Measurements from ENCODE around the gene MFSD11. TPM values are rescaled to one million over a fixed set of nuclear protein-coding genes. Genes with fewer than 3 reads are reported as not detected.
"Not testable (repeated sequence)": the region's sequence is repeated elsewhere in the genome, so short reads cannot be mapped to it uniquely, and the experiment has no call there.

The MFSD11 gene
- total and polyA plus RNA-seq, 3 experiments from 2014 or later: 22.3 to 28.4 (median 22.9) TPM

GRCh38 chr17:76736349-76737081, 1.4 kb upstream of the MFSD11 start:
- peak overlapping the region; percentile 85 to 98 (median 97) for H3K4me3 Mint-ChIP-seq
- Histone ChIP-seq H3K36me3 (ENCODE audit: insufficient read depth, low read length) (peaks cover 37% of the 10 kb centered on the region), H3K27me3 (ENCODE audit: insufficient read depth, low read length, poor library complexity, severe bottlenecking) (no peaks in the 10 kb centered on the region), H3K4me1 (ENCODE audit: insufficient read depth, low read length) (peaks cover 67% of the 10 kb centered on the region), H3K27ac (ENCODE audit: low read depth, low read length) (peak overlapping the region; percentile 95), H3K4me3 (ENCODE audit: low read length) (peak overlapping the region; percentile 94), H3K9me3 (ENCODE audit: low read length) (no peaks in the 10 kb centered on the region)
- H3K36me3 Mint-ChIP-seq: peaks cover 24 to 73% (median 27%) of the 10 kb centered on the region in 3 donors
- POLR2A ChIA-PET: interaction anchor here (0.6 to 5.5 kb wide), 12 partner anchors 9 to 1771 kb away, joined by 3 to 112 read pairs (median 6); partner anchors contain the start of genes JMJD6 and METTL23
- H3K4me1 Mint-ChIP-seq: peaks cover 59 to 77% (median 73%) of the 10 kb centered on the region in 3 donors
- peak; percentile 51 to 78 (median 61) for DNase-seq
- H3K9me3 Mint-ChIP-seq: no peaks in the 10 kb centered on the region
- H3K27me3 Mint-ChIP-seq: no peaks in the 10 kb centered on the region
- CTCF ChIA-PET: interaction anchor here (0.9 to 2.8 kb wide), 4 partner anchors 10 to 101 kb away, joined by 3 to 18 read pairs (median 4); partner anchors contain the start of genes JMJD6 and METTL23
- H3K27ac Mint-ChIP-seq: peak overlapping the region; percentile 99 to 100 (median 99)

GRCh38 chr17:76737082-76737675, 740 bp upstream of the MFSD11 start, which contains the start of gene SRSF2:
Gene SRSF2 (minus strand): TSS chr17:76737331. CDS start chr17:76737160, 171 bp downstream.
- Histone ChIP-seq H3K36me3 (ENCODE audit: insufficient read depth, low read length) (peaks cover 38% of the 10 kb centered on the region), H3K27ac (ENCODE audit: low read depth, low read length) (peak within 1 kb of the TSS; percentile 95), H3K4me3 (ENCODE audit: low read length) (peak within 1 kb of the TSS; percentile 94), H3K9me3 (ENCODE audit: low read length) (no peaks in the 10 kb centered on the region), H3K4me1 (ENCODE audit: insufficient read depth, low read length) (peaks cover 61% of the 10 kb centered on the region), H3K27me3 (ENCODE audit: insufficient read depth, low read length, poor library complexity, severe bottlenecking) (no peaks in the 10 kb centered on the region)
- Mint-ChIP-seq H3K27me3 (no peaks in the 10 kb centered on the region), H3K27ac (peak within 1 kb of the TSS; percentile 99 to 100 (median 99)), H3K36me3 (peaks cover 24 to 73% (median 31%) of the 10 kb centered on the region in 3 donors), H3K4me1 (peaks cover 56 to 75% (median 72%) of the 10 kb centered on the region in 3 donors), H3K9me3 (no peaks in the 10 kb centered on the region), H3K4me3 (peak within 1 kb of the TSS; percentile 85 to 98 (median 97))
- DNase-seq: peak; percentile 98 to 100 (median 99)
- CTCF ChIA-PET: interaction anchor here (0.8 to 2.8 kb wide), 5 partner anchors 10 to 214 kb away, joined by 3 to 18 read pairs (median 3); partner anchors contain the start of genes JMJD6 and METTL23
- POLR2A ChIA-PET: interaction anchor here (0.6 to 5.5 kb wide), 13 partner anchors 10 to 1771 kb away, joined by 3 to 112 read pairs (median 8); partner anchors contain the start of genes JMJD6 and METTL23

GRCh38 chr17:76738468-76738850, 540 bp downstream of the MFSD11 start:
- Histone ChIP-seq H3K27ac (ENCODE audit: low read depth, low read length) (peak overlapping the region; percentile 95), H3K4me1 (ENCODE audit: insufficient read depth, low read length) (peaks cover 48% of the 10 kb centered on the region), H3K4me3 (ENCODE audit: low read length) (peak overlapping the region; percentile 72), H3K36me3 (ENCODE audit: insufficient read depth, low read length) (peaks cover 34% of the 10 kb centered on the region), H3K27me3 (ENCODE audit: insufficient read depth, low read length, poor library complexity, severe bottlenecking) (no peaks in the 10 kb centered on the region), H3K9me3 (ENCODE audit: low read length) (no peaks in the 10 kb centered on the region)
- peak overlapping the region; percentile 85 to 97 (median 95) for H3K4me3 Mint-ChIP-seq
- POLR2A ChIA-PET: interaction anchor here (0.5 to 5.5 kb wide), 6 partner anchors 11 to 758 kb away, joined by 3 to 112 read pairs (median 18); partner anchors contain the start of genes JMJD6 and METTL23
- CTCF ChIA-PET: interaction anchor here (0.8 to 1.6 kb wide), 4 partner anchors 10 to 130 kb away, joined by 3 to 5 read pairs (median 4); partner anchors contain the start of genes METTL23 and MGAT5B
- no peaks in the 10 kb centered on the region for H3K9me3 Mint-ChIP-seq
- H3K27me3 Mint-ChIP-seq: no peaks in the 10 kb centered on the region
- H3K36me3 Mint-ChIP-seq: peaks cover 19 to 69% (median 31%) of the 10 kb centered on the region in 3 donors
- no peak for DNase-seq
- H3K4me1 Mint-ChIP-seq: peaks cover 46 to 64% (median 60%) of the 10 kb centered on the region in 3 donors
- H3K27ac Mint-ChIP-seq: peak overlapping the region; percentile 99 to 100 (median 99)

GRCh38 chr17:76739568-76740115, 1.7 kb downstream of the MFSD11 start:
- Mint-ChIP-seq H3K27ac (peak overlapping the region in 3 of 8 donors; percentile 55 to 100 (median 72)), H3K36me3 (peaks cover 12 to 68% (median 25%) of the 10 kb centered on the region in 3 donors), H3K4me1 (peaks cover 34 to 52% (median 49%) of the 10 kb centered on the region in 3 donors), H3K4me3 (peak overlapping the region in 4 of 7 donors; percentile 7 to 68 (median 15))
- H3K9me3 Mint-ChIP-seq; H3K27me3 Mint-ChIP-seq; H3K9me3 ChIP-seq (ENCODE audit: low read length); H3K27me3 ChIP-seq (ENCODE audit: insufficient read depth, low read length, poor library complexity, severe bottlenecking); H3K27ac ChIP-seq (ENCODE audit: low read depth, low read length); H3K4me3 ChIP-seq (ENCODE audit: low read length); DNase-seq: not testable (repeated sequence)
- ChIA-PET CTCF (interaction anchor here (0.8 to 1.7 kb wide), 4 partner anchors 12 to 128 kb away, joined by 3 to 5 read pairs (median 4); partner anchors contain the start of gene MGAT5B), POLR2A (interaction anchor here (0.7 to 1.0 kb wide), 2 partner anchors 13 to 260 kb away, joined by 3 to 4 read pairs; no protein-coding TSS in a partner anchor)
- Histone ChIP-seq H3K36me3 (ENCODE audit: insufficient read depth, low read length) (peaks cover 27% of the 10 kb centered on the region), H3K4me1 (ENCODE audit: insufficient read depth, low read length) (peaks cover 36% of the 10 kb centered on the region)

- Mint-ChIP-seq H3K27ac (peak overlapping the region in 2 of 8 donors; percentile 42 to 100), H3K4me1 (peaks cover 26 to 50% (median 48%) of the 10 kb centered on the region in 3 donors), H3K27me3 (no peaks in the 10 kb centered on the region), H3K36me3 (peaks cover 6 to 68% (median 23%) of the 10 kb centered on the region in 3 donors), H3K4me3 (peak overlapping the region in 1 of 7 donors; percentile 45), H3K9me3 (no peaks in the 10 kb centered on the region)
- no peak overlapping the region for H3K27ac ChIP-seq (ENCODE audit: low read depth, low read length)
- ChIA-PET POLR2A (interaction anchor here (1.0 kb wide), 1 partner anchor 12 kb away, joined by 3 read pairs; no protein-coding TSS in a partner anchor), CTCF (interaction anchor here (1.4 to 1.7 kb wide), 2 partner anchors 13 to 32 kb away, joined by 3 to 5 read pairs; no protein-coding TSS in a partner anchor)
- H3K36me3 ChIP-seq (ENCODE audit: insufficient read depth, low read length): peaks cover 28% of the 10 kb centered on the region
- H3K27me3 ChIP-seq (ENCODE audit: insufficient read depth, low read length, poor library complexity, severe bottlenecking): no peaks in the 10 kb centered on the region
- H3K9me3 ChIP-seq (ENCODE audit: low read length): no peaks in the 10 kb centered on the region
- H3K4me1 ChIP-seq (ENCODE audit: insufficient read depth, low read length): peaks cover 27% of the 10 kb centered on the region
- H3K4me3 ChIP-seq (ENCODE audit: low read length): no peak overlapping the region
- no peak for DNase-seq
Observed at GRCh38 chr17:76740329-76741118, 2.6 kb downstream of the MFSD11 start.

GRCh38 chr17:76742958-76743357, 5.0 kb downstream of the MFSD11 start:
- no peak overlapping the region for H3K27ac ChIP-seq (ENCODE audit: low read depth, low read length)
- DNase-seq: no peak
- peaks cover 20 to 55% (median 43%) of the 10 kb centered on the region in 3 donors for H3K4me1 Mint-ChIP-seq
- no peak overlapping the region for H3K4me3 ChIP-seq (ENCODE audit: low read length)
- no peaks in the 10 kb centered on the region for H3K27me3 ChIP-seq (ENCODE audit: insufficient read depth, low read length, poor library complexity, severe bottlenecking)
- H3K9me3 ChIP-seq (ENCODE audit: low read length): no peaks in the 10 kb centered on the region
- H3K4me3 Mint-ChIP-seq: no peak overlapping the region
- H3K36me3 ChIP-seq (ENCODE audit: insufficient read depth, low read length): peaks cover 26% of the 10 kb centered on the region
- H3K27ac Mint-ChIP-seq: no peak overlapping the region
- ChIA-PET CTCF (interaction anchor here (0.8 to 1.0 kb wide), 2 partner anchors 10 to 16 kb away, joined by 3 read pairs; no protein-coding TSS in a partner anchor), POLR2A (interaction anchor here (0.5 to 0.6 kb wide), 2 partner anchors 25 to 39 kb away, joined by 3 to 4 read pairs; no protein-coding TSS in a partner anchor)
- peaks cover 0 to 68% (median 21%) of the 10 kb centered on the region in 3 donors for H3K36me3 Mint-ChIP-seq
- no peaks in the 10 kb centered on the region for H3K9me3 Mint-ChIP-seq
- peaks cover 22% of the 10 kb centered on the region for H3K4me1 ChIP-seq (ENCODE audit: insufficient read depth, low read length)
- no peaks in the 10 kb centered on the region for H3K27me3 Mint-ChIP-seq

GRCh38 chr17:76744747-76745146, 6.8 kb downstream of the MFSD11 start:
- Histone ChIP-seq H3K4me1 (ENCODE audit: insufficient read depth, low read length) (peaks cover 6% of the 10 kb centered on the region), H3K4me3 (ENCODE audit: low read length) (no peak overlapping the region), H3K9me3 (ENCODE audit: low read length) (no peaks in the 10 kb centered on the region), H3K36me3 (ENCODE audit: insufficient read depth, low read length) (peaks cover 26% of the 10 kb centered on the region), H3K27me3 (ENCODE audit: insufficient read depth, low read length, poor library complexity, severe bottlenecking) (no peaks in the 10 kb centered on the region), H3K27ac (ENCODE audit: low read depth, low read length) (no peak overlapping the region)
- Mint-ChIP-seq H3K27me3 (no peaks in the 10 kb centered on the region), H3K4me1 (peaks cover 7 to 38% (median 25%) of the 10 kb centered on the region in 3 donors), H3K9me3 (no peaks in the 10 kb centered on the region), H3K27ac (peak overlapping the region in 1 of 8 donors; percentile 22), H3K4me3 (no peak overlapping the region), H3K36me3 (peaks cover 0 to 70% (median 21%) of the 10 kb centered on the region in 3 donors)
- ChIA-PET POLR2A (no interaction called here), CTCF (no interaction called here)
- no peak for DNase-seq

Data from CD8-positive, alpha-beta memory T cell (primary cell).